ENCODE measurements around the gene HERC2.
"Not testable (repeated sequence)": the region's sequence is repeated elsewhere in the genome, so short reads cannot be mapped to it uniquely, and the experiment has no call there.

DNA sequence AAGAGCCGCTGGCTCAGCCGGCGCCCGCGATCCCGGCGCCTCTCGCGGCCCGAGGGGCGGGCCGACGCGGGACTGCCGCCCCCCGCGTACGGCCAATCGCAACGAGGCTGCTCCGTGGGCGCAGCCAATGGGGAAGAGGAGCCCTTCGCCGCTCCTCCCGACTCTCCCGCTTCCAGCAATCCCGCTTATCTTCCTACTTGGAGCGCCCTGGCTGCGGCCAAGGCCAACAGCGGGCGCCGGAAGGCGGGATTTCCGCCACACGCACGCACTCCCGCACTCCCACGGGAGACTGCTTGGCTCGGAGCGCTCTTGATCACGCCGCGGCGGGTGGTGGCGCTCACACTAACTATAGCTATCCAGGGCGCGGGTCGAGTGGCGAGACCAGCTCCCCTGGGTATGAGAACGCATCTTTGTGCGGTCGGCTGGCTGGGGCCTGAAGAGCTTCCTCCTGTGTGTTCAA, at the start of gene HERC2:
- TF ChIP-seq JUND (IDR thresholded peaks at IDR 0.05; ENCODE audit: low read length); ZNF274 (IDR thresholded peaks at IDR 0.05; ENCODE audit: borderline replicate concordance, extremely low read depth, low read length): not testable (repeated sequence)
- TF ChIP-seq, protein P1, sequence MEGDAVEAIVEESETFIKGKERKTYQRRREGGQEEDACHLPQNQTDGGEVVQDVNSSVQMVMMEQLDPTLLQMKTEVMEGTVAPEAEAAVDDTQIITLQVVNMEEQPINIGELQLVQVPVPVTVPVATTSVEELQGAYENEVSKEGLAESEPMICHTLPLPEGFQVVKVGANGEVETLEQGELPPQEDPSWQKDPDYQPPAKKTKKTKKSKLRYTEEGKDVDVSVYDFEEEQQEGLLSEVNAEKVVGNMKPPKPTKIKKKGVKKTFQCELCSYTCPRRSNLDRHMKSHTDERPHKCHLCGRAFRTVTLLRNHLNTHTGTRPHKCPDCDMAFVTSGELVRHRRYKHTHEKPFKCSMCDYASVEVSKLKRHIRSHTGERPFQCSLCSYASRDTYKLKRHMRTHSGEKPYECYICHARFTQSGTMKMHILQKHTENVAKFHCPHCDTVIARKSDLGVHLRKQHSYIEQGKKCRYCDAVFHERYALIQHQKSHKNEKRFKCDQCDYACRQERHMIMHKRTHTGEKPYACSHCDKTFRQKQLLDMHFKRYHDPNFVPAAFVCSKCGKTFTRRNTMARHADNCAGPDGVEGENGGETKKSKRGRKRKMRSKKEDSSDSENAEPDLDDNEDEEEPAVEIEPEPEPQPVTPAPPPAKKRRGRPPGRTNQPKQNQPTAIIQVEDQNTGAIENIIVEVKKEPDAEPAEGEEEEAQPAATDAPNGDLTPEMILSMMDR (IDR thresholded peaks at IDR 0.05; ENCODE audit: control extremely low read depth in 1 of 3, insufficient read depth in 1 of 3, low read depth in 1 of 3, low read length in 3 of 3) = not testable (repeated sequence)
